HG02610 (cell line): Measurements from ENCODE around the gene GTF3C1.
A peak's percentile ranks its signal among the peaks of the same experiment; 100 is the strongest.
"Not testable (repeated sequence)": the region's sequence is repeated elsewhere in the genome, so short reads cannot be mapped to it uniquely, and the experiment has no call there.

Experiments
- ATAC-seq: cut with Tn5 transposase; IDR thresholded peaks from one replicate; pipeline ENCODE4 v1.9.1; 2021; ENCODE audit warnings: mild to moderate bottlenecking, moderate library complexity; ENCODE audit not compliant: unreplicated experiment

GTF3C1 gene

GRCh38 chr16:27448532-27449433 is 100.9 kb downstream of the GTF3C1 start:
- no peak for ATAC-seq

DNA sequence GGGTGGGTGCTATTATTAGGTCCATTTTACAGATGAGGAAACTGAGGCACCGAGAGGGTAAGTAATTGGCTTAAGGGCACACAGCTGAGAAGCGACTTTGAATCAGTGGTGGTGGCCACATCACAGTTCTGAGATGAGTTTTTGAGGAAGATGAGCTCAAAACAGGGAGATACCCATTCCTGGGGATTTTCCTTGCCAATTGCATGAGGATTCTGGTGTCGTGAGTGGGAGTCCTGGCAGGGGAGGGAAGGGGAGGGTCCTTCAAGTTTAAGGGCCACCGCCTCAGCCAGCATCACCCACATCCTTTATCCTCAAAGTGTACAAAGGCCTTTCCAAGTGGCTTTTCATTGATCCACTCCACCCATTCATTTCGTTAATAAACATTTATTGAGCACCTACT is 102.4 kb downstream of the GTF3C1 start:
- ATAC-seq = no peak

- no peak for ATAC-seq
Measured at GRCh38 chr16:27446721-27447120, 103.0 kb downstream of the GTF3C1 start.

GRCh38 chr16:27445502-27446175 is 104.1 kb downstream of the GTF3C1 start:
- ATAC-seq = no peak

DNA sequence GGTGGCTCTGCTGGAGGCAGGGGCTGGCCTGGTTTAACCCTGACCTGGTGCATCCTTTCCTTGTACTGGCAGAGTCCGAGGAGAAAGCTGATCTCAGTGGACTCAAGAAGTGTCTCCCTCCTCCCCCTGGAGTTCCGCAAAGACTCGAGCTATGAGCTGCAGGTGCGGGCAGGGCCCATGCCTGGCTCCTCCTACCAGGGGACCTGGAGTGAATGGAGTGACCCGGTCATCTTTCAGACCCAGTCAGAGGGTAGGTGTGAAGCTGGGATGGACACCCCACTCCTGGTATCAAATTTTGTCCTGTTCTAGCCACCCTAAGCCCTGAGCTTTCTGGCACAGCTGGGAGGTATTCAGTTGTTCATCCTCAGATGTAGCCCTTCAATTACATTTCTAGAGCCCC is 105.2 kb downstream of the GTF3C1 start:
- no peak for ATAC-seq

- ATAC-seq = no peak
Measured at GRCh38 chr16:27444015-27444414, 105.7 kb downstream of the GTF3C1 start.

GRCh38 chr16:27441998-27442397 is 107.7 kb downstream of the GTF3C1 start:
- ATAC-seq = no peak

DNA sequence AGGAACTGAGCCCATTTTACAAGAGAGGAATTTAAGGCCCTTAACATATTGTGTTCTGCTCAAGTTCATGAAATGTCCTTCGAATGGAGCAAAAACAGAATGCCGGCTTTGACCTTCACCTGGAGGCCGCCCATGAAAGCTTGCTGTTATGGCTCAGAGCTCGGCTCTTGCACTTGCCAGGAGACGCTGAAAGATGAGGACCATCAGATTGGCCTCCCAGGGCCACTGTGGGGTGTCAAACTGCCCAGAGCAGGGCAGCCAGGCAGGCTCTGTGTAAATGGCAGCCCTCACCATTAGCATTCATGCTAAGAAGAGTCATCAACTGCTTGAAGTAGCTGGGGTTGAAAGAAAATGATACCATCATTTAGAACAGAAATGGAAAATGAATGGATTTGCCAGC is 108.4 kb downstream of the GTF3C1 start:
- ATAC-seq = no peak

GRCh38 chr16:27439271-27440018 is 110.3 kb downstream of the GTF3C1 start:
- ATAC-seq = no peak

GRCh38 chr16:27437946-27438345 is 111.8 kb downstream of the GTF3C1 start:
- ATAC-seq = no peak

GRCh38 chr16:27436921-27437650 is 112.6 kb downstream of the GTF3C1 start:
- no peak for ATAC-seq

DNA sequence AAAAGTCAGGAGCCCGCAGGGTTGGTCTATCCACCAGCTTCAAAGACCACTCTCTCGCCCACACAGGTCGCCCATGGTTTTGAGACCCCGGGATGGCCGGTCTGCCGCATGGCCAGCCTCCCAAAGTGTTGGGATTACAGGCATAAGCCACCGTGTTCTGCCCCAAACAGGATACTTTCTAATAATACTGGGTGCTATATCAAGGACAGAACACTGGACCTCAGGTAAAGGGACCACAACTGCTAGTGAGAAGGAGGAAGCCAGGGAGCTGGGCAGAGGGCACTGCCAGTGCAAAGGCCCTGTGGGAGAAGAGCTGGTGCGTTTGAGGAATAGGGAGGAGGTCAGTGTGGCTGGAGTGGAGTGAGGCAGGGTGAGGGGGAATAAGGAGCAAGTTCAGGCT is 113.6 kb downstream of the GTF3C1 start:
- ATAC-seq = no peak

GRCh38 chr16:27435146-27435545 is 114.6 kb downstream of the GTF3C1 start:
- ATAC-seq = not testable (repeated sequence)

- no peak for ATAC-seq
Measured at GRCh38 chr16:27434141-27435051, 115.3 kb downstream of the GTF3C1 start.

DNA sequence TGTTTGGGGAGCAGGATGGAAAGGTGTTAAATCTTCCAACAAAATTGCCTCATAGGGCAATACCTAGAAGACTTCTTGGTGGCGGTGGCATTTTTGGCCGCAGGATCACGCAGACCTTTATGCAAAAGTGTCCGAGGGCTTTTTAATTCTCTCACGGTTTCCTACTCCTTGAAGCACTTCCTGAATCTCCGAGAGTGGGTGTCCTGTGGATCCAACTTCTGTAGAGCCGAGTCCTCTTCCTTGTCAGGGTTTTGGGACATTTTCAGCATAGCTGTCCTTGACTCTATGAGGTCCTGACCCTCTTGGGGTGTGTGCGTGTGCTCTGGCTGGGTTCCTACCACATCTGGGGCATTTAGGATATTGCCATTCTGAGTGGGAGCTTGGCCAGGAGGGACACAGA is 116.1 kb downstream of the GTF3C1 start:
- no peak for ATAC-seq

DNA sequence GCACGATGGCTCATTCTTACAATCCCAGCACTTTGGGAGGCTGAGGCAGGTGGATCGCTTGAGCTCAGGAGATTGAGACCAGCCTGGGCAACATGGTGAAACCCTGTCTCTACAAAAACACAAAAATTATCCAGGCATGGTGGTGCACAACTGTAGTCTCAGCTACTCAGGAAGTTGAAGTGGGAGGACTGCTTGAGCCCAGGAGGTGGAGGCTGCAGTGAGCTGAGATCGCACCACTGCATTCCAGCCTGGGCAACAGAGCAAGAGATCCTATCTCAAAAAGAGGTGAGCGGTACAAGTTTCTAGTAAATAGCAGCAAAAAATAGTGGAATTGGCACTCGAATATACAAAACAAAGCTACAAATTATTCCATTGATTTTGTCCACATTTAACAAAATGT is 116.5 kb downstream of the GTF3C1 start:
- ATAC-seq = not testable (repeated sequence)

DNA sequence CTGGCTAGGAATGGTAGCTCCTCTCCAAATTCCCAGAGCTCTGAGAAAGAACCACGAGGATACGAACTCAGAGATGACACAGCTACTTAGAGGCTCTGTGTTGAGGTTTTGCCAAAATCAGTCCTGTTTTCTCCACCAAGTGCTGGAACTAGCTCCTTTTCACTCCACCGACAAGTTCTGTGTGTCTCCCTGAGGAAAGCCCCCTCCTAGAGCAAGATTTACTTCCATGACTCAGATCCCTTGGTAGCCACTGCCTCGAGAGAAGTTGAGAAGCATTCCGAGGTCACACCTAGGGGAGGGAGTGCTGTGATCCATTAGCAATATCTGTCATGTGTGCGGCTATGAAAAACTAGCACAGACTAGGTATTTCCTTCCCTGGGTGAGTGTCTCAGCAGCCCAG is 117.2 kb downstream of the GTF3C1 start:
- no peak for ATAC-seq

DNA sequence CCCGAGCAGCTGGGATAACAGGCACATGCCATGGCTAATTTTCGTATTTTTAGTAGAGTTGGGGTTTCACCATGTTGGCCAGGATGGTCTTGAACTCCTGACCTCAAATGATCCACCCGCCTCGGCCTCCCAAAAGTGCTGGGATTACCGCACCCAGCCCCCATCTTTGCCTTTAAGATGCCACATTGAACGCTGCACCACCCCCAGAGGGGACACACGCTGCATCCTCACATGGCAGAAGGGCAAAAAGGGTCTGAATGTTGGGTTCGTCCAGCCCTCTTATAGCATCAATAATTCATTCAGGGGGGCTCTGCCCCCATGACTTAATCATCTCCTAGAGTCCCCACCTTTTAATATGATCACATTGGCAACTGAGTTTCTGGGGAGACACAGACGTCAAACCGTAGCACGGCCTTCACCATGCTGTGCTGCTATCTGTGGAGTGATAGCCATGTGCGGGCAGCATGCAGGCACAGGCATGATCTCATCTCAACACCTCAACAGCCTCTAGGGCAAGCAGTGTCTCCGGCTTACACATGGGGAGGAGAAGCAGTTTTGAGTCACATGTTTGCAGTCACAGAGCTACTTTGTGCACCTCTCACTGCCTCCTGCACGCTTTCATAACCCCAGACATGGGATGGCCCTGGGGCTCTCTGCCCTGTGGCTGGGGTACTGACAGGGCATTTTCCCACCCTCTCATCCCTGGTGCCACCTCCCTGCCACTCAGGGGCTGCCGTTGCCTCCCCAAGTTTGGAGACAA is 117.8 kb downstream of the GTF3C1 start:
- peak; percentile 36 for ATAC-seq

GRCh38 chr16:27430923-27431484 is 118.7 kb downstream of the GTF3C1 start:
- ATAC-seq = peak; percentile 36
